Right kidney (tissue), 1 donor: Measurements from ENCODE around the gene GNAI2.
"Not testable (repeated sequence)": the region's sequence is repeated elsewhere in the genome, so short reads cannot be mapped to it uniquely, and the experiment has no call there.

ENCODE experiments used
- DNase-seq: peaks from one replicate; pipeline ENCODE4 v3.0.0-alpha.2; 2016

The GNAI2 gene

DNA sequence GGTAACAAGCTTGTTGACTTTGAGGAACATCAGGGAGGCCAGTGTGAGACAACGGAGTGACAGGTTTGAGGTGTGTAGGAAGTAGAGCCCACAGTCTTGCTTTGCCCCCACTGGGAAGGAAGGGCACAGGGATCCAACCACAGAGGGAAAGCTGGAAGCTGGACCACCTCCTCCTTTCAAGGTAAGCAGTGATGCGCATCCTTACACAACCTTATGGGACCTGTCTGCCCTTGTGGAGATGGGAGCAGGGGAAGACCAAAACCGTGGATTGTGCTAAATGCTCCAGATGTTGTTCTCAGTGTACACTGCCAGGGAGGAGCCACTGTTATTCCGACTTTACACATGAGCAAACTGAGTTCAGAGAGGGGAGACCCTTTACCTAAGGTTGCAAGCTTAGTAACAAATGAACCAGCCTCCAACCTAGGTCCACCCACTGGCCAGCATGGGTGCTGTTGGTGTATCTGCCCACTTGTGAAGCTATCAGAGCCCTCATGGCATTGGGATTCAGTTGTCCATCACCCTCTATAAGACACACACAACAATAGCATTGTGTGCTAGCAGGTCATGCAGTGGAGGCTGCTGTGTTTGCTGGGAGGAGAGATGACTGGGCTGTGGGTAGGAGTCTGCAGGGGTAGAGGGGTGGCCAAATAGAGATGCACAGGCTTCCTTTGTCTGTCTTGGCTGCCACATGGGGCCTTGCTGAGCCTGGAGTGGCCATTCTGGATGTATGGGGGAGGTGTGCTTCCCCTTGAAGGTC, 42.3 kb downstream of the GNAI2 start:
- no peak for DNase-seq

DNA sequence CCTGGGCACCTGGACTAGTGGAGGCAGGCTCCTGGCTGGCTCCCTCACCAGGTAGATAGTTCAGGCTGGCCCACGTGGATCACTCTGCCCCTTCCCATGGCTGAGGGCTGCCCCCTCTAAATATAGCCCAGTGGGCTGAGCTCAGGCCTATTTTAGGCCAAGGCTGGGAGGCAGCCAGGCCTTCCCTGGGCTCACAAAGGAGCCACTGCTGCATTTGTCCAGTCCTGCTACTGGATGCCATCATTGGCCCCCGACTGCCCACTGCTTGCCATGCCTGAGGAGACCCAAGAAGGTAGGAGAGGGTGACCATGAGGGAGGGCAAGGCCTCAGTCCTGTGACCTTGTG, 42.8 kb downstream of the GNAI2 start, which contains the start of gene LSMEM2:
TSS of gene LSMEM2 (plus strand) at position 208 of the 345 bp plus-strand sequence. CDS start at position 235, 27 bp downstream.
- no peak for DNase-seq

DNA sequence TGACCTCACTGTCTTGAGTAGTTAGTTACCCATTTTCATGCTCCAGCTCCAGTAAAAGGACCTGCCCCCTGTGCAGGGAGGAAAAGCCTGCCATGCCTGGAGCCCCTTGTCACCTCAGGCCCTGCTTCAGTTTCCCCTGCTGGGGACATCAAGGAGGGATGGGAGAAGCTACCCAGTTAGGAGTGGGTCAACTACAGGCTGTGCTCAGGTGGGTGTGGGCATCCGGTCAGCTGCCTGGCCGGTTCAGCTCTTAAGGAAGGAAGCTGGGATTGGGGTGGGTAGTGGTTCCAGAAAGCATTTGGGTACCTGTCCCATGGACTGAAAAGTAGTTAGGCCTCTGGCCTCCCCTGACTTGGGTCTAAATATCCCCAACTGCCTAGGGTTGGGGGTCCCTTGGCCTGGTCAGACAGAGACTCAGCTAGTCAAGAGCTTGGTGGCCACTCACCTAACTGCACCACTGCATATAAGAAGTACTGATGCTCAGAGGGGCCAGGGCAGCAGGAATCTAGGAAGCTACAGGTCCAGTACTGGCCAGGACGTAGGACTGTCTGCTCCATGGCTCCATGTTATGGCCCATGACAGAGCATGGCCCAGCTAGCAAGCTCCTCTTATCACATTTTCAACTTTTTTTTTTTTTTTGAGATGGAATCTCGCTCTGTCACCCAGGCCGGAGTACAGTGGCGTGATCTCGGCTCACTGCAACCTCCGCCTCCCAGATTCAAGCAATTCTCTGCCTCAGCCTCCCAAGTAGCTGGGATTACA, 43.4 kb downstream of the GNAI2 start:
- no peak for DNase-seq

DNA sequence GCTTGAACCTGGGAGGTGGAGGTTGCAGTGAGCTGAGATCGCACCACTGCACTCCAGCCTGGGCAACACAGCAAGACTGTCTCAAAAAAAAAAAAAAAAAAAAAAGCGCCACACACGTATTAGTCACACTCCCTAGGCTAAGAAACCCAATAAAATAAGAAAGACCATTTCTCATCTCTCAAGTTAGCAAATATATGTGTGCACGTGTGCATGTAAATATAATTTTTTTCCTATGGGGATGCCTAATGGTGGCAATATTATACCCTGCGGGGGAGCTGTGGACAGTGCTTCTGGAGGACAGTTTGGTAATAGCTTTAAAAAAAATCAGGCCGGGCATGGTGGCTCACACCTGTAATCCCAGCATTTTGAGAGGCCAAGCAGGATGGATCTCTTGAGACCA, 48.1 kb downstream of the GNAI2 start:
- not testable (repeated sequence) for DNase-seq

DNA sequence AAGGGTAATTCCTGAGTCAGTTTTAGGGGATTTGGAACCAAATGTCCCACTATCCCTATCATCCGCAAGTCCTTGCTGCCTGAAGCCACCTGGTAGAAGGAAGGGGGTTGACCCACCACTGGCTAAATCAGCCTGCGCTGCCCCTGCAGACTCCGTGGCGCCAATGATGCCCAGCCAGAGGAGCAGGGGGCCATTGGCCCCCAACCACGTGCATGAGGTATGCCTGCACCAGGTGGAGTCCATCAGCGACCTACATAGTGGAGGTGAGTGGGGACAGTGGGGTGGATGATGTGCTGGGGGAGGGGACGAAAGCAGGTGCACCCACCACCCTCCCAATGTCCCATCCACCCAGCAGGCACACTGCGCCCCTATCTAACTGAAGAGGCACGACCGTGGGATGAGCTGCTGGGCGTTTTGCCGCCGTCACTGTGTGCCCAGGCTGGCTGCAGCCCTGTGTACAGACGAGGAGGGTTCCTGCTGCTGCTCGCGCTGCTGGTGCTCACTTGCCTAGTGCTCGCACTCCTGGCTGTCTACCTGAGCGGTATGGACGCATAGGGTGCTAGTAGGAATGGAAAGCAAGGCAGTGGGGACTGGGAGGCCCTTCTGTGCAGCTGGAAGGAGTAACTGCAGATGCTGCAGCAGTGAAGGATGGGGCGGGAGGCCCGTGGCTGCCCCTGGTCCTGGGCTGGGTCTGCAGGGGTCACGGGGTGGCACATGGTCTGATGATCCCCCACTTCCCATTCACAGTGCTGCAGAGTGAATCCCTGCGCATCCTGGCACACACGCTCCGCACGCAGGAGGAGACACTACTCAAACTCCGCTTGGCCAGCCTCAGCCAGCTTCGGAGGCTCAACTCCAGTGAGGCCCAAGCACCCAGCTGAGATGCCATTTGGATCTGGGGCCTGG, 50.6 kb downstream of the GNAI2 start:
- no peak for DNase-seq

DNA sequence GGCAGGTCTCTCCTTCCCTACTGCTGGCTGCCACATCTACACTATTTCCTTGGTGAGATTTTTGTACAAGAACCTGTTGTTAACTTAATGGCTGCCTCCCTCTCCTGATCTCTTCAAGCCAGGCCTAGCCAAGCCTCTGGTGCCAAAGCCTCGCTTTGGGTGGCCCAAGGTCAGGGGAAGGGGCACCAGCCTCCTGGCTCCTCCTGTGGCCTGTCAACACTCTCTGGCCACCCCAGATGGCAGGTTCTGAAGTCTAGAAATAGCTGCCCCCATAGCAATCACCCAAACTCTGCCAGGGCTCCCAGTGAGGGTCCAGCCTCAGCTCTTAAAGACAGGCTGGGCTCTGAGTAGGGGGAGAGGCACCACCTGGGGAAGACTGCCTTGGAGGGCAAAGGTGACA, 51.3 kb downstream of the GNAI2 start:
- DNase-seq: no peak

DNA sequence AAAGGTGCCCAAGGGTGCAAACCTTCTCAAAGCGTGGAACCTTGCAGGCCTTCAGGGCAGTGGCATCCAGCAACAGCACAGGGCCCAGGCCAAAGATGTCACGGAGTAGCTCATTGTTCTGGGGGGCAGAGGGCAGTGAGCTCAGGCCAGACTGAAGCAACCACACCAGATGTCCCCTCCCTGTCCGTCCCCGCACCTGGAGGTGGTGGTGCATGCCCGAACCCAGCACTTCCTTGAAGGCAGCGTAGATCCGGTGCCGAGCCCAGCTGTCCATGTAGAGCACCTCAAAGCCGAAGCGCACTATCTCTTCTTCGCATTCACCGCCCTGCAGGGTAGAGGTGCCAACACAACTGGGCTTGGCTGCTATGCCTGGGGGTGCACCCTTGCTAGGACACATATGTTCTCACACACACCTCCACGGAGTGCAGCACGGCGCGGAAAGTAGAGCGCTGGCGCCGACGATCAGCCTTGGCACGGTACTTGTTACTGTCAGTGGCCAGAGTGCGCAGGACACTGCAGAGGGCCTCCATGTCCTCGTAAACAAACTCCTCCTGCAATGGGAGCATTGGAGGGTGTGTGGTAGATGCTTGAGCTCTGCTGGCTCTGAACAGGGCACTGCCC, 52.5 kb downstream of the GNAI2 start:
- no peak for DNase-seq

DNA sequence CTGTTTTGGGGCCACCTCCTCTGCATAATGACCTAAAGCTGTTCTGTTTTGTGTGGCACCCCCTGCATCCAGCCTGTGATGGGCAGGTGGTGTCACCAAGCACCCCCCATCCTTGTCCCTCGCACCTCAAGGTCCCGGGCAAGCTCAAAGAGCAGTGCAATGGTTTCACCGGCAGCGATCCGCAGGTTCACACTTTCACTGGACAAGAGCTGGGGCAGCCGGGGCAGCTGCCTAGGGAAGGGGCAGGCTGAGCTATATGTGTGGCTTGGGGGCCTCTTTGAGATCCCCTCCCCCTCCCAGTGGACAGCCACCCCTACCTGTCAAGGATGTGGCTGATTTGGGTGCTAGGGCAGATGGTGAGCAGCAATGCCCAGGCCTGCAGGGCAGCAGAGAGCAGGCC, 53.1 kb downstream of the GNAI2 start:
- no peak for DNase-seq

DNA sequence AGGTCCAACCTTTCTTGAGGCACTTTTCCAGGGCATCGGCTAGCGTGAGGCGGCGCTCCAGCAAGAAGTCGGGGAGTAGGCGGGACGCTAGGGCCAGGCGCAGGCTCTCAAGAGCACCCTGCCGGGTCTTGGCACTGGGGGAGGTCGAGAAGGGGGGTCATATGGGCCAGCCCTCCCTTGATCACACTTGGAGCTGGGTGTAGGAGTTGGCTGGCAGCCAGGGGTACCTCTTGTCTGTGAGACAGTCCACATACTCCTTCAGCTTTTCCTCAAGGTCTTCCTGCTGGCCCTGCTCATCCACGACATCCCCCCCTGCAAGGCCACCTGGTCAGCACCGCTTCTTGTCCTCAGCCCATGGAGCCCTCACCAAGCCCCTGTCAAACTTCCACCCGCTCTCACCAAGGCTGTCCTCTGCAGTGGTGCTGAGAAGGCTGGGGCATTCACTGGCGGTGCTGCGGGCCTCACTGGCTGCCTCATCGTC, 54.2 kb downstream of the GNAI2 start:
- no peak for DNase-seq

DNA sequence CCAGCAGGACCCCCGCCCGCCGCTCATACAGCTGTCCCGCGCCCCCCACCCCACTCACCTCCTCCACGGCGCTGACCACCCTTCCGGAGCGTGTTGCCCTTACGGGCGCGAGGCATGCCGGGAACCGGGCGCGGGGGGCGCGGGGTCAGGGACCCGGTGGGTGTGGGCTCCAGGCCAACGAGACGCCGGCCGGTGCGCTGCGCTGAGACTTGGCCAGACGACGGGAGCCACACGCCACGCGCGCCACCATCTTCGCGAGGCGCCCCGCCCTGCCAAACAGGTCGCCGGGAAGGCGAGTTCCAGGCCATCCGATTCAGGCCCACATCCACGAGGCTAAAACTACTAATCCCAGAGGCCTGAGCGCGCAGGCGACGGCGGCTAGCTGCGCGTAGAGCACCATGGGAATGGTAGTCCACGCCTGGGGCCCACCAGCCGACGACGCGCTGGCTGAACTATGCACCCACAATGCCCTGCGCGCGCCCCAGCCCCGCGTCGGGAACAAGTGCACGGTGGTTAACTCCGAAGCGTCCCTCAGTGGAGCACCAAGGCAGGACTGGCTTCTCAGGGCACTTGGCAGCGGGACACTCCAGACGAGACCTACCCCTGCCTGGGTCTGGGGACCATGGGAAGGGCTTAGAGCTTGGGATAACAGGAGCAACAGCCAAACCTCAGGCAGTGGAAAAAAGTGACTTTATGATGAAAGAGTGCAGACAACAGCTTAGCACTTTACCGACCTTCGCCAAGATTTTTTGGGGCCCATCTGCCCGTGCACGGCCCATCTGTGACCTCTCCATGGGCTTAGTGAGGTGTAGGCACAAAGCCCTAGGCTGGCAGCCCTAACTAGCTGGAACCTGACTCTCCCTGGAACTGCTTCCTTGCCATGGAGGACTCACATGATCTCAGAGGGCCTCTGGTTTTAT, 56.4 kb downstream of the GNAI2 start, which contains the start of gene IFRD2:
TSS of gene IFRD2 (minus strand) at position 271 of the 920 bp plus-strand sequence. CDS start at position 116, 155 bp downstream.
- DNase-seq: peak; percentile 74

DNA sequence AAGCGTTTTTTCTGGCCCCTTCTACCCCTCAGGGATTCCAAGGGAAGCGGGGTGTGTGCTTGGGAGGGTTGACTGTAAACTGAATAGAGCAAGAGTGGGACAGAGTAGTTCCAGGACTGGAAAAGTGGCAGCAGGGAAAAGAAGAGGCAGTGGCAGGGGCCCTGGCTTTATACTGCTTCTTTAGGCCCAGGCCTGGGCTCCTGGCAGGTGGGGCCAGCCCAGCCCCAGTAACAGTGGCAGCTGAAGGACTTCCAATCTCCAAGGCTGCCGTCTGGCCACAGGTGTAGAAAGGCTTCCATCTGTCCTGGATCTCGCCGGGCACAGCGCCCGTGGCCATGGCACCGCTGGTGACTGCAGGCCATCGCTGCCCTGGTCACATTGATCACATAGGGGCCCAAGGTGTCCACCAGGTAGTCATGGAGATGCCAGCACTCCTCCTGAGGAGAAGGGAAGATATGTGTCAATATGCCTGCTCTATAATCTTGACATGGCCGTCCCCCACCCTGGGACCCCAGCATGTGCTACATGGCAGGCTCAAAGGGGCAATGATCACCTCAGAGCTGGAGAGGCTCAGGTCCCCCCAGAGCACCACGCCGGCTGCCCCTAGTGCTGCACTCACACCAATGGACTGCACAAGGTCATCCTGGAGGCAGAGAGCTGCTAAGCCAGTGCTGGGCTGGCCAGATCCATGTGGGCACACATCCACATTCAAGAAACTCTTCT, 57.2 kb downstream of the GNAI2 start:
- DNase-seq: no peak

DNA sequence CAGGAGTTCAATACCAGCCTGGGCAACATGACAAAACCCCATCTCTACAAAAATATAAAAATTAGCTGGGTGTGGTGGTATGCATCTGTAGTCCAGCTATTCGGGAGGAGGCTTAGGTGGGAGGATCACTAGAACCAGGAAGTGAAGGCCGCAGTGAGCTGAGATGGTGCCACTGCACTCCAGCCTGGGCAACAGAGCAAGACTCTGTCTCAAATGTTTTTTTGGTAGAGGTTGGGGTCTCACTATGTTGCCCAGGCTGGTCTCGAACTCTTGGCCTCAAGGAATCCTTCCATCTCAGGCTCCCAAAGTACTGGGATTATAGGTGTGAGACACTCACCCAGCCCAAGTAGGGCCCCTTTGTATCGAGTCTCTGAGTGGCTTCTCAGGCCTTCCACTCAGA, 58.1 kb downstream of the GNAI2 start:
- DNase-seq: no peak

DNA sequence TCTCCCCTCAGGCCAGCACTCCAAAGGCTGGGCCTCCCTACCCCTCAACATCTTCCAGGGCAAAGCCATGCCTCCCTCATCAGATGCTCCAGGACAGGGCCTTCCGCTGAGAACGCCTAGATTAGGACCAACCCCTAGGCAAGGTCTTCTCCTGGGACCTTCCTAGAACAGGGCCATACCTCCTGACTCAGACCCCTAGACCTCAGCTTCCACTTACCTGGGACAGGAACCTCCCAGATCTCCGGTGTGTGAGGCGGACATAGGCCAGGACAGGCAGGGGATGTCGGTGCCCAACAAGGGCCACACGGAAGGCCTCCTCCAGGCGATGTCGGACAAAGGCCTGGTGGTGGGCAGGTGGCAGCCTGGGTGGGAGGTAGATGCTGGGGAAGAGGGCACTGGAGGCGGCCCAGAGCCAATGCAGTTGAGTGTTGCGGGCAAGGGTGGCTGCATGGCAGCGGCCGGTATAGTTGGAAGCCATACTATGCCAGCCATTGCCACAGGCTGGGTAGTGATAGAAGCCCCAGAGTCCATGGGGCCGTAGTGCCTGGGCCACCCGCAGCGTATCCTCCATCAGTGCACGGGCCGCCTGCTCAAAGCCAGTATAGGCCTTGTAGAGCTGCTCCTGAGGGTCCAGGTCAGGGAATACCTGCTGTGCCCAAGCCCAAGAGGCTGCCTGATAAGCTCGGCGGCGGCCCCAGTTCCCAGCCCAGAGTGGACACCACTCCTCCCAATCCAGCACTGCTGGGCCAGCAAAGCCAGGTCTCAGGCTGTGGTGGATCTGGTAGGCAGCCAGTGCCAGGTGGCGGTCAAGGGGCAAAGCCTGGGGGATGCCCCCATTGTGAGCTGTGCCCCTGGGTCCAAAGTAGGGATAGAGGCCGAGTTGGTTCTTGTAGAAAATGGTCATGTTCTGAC, 58.7 kb downstream of the GNAI2 start:
- DNase-seq: no peak

DNA sequence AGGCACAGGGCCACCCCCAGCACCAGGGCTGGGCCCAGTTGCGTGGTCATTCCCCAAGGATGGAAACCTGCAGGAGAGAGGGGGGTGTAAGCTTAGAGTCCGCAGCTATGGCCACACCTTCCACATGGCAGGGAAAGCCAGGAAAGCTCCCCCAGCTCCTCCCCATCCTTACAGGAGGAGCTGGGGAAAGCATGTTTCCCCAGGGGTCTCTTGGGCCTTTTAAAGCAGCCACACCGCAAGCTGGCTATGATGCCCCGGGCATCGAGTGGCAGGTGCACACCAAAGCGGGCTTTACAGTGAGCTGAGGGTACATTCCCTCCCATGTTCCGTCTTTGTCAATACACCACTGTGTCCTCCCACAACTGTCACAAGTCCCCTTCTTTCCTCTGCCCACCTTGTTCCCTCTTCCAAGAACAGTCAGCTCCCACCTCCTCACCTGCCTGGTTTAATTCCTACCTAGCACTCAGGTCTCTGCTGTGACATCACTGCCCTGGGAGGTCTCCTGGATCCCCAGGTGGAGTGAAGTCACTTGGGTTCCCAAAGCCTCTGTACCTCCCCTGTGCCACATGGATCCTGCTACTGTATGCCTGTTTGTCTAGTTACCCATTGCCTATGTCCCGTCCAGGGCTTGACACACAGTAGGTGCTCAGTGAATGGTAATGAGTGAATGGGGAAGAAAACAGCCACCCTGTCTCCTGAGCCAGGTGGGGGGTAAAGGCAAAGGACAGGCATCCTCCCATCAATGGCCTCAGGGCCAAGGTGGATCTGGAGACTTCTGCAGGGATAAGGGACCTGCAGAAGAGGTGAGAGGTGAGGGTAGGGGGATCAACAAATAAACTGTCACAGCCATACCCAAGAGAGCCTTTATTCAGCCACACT, 59.8 kb downstream of the GNAI2 start:
- DNase-seq: no peak

DNA sequence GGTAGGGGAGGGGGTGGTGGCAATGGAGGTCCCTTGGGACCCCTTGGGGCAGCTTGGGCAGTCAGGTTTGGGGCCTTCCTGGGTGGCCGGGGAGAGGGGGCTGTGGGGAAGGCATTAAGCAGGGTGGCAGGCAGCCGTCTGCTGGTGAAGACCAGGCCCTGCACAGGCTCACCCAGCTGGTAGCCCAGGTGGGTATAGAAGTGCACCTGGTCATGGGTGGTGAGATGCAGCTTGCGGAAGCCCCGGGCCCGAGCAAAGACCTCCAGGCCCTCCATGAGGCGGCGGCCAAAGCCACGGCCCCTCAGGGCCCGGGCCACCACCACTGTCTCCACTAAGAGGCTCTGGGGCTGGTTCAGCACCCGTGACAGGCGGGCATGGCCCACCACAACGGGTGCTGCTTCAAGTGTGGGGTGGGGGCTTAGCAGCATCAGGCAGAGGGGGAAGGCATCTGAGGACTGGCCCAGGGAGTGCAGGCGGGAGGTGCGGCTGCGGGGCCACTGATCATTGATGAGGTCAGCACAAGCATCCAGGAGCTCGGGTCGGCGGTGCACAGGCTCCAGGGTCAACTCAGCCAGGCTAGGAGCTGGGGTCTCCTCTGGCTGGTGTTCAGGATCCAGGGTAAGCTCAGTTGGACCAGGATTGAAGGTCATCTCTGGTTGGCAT, 60.8 kb downstream of the GNAI2 start:
- no peak for DNase-seq

DNA sequence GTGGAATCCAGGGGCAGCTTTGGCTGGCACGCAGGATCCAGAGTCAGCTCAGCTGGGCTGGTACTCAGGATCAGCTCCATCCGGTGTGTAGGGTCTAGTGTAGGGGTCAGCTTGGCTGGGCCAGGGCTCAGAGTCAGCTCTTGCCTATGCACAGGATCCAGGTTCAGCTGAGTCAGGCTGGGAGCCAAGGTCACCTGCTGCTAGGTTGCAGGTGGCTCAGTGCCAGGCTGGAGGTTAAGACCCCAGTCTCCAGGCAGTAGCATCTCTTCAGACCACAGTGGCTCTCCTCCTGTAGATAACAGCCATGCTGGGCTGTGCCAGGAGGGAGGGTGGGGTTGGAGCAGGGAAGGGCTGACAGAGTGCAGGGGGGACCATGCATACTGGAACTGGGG, 61.4 kb downstream of the GNAI2 start:
- DNase-seq: no peak

DNA sequence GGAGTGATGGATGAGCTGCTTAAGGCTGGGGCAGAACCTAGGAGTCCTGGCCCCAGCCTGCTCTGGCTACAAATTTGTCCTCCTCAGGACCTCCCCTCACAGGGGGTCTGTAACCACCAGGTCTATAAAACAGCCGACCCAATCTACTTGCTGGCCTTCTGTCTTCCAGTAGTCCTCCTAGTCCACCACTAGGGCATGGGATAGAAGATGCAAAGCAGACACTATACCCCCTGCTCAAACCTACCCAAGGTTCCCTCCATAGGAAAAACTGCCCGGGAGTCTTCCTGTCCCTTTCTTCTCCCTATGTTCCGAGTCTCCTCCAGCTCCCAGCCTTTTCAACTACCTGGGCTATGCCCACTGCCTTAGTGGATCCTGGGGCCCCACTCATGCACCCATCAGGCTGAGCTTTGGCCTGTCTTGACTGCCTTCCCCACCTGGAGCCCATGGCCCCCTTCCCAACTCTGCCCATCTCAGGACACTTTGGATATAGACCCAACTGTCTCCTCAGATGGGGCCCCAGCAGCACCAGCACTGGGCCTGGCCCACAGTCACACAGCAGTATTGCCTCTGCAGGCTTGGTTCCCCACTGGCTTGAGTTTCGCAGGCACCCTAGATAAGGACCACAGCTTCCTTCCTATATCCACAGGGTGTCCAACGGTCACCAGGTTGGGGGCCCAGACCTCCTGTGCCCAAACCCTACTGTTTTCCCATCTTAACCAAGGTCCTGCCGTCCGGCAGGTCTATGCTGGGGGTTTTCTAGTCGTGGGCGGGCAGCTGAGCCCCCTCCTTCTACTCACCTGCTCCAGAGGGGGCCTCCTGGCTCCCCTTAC, 62.1 kb downstream of the GNAI2 start:
- no peak for DNase-seq
